ENCODE results near the gene TCHHL1. TPM values are rescaled to one million over a fixed set of nuclear protein-coding genes. Genes with fewer than 3 reads are reported as not detected.

The TCHHL1 gene
- not detected for polyA plus RNA-seq (ENCODE audit: insufficient read length in 4 of 4)

DNA sequence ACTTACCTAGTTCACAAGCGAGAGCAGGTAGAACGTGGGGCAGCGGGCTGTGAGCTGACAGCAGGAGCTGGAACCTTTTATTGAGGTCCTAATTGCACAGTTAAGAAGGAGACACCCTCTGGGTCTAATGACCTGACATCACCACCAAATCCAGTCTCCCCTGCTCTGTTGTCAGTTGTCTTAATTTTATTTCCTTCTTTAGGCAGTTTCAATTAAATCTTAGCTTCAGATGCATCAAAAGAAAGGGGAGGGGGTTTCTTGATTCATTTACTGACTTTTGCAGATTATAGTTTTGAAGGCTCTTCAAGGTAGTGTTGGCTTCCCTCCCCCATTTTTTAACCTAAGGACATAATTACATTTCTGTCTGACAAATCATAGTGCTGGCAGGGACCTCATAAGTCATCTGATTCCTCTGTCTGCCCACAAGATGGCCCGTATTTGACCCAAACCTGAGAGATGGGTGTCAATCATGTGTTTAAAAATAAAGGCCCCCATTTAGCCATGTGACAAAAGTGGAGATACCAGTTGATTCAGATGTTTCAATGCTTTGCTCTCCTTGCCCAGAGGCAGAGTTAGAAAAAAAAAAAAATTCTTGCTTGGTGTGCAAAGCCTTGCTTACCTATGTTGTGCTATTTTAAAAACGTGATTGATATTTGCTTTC is at the start of gene TCHHL1:
Gene TCHHL1, minus strand, starts transcription at position 51 of the 661 bp plus-strand sequence. CDS start 921 bp downstream, outside the sequence.
- no peak for DNase-seq (ENCODE audit: low read depth in 4 of 4, low spot score in 3 of 4)

DNA sequence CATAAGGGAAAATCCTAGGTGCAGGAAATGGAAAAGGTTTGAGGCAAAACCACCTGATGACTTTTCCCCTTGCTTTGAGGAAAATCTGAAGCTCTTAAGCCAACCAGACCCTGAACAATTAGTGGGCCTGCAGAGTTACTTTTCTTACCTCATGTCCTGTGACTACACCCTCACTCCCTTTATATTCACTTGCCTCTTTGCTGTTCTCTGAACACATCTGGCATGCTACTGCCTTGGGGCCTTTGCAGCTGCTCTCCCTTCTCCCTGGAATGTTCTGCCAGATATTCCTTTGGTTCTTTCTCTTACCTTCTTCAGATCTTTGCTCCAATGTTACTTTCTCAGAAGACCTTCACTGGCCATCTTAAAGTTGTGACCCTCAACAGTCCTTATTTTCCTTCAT is 48.4 kb upstream of the TCHHL1 start:
- DNase-seq (ENCODE audit: low read depth in 4 of 4, low spot score in 3 of 4) = no peak

DNA sequence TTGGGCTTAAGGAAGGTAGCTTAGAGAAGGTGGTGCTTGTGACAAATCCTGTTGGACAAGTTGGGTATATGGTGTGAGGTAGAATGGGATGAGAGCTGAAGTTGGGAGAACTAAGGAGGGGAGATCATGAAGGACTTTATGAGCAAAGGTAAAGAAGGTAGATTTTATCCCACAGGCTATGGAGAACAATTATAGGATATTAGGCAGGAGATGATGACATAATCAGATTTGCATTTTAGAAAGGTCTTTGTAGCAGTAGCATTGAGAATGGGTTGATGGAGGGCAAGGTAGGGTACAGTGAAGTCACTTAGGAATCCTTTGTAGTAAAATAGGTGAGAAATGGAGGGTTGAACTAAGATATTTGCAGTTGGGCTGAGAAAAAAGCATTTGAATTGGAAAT is 41.3 kb upstream of the TCHHL1 start:
- DNase-seq (ENCODE audit: low read depth in 4 of 4, low spot score in 3 of 4) = no peak

DNA sequence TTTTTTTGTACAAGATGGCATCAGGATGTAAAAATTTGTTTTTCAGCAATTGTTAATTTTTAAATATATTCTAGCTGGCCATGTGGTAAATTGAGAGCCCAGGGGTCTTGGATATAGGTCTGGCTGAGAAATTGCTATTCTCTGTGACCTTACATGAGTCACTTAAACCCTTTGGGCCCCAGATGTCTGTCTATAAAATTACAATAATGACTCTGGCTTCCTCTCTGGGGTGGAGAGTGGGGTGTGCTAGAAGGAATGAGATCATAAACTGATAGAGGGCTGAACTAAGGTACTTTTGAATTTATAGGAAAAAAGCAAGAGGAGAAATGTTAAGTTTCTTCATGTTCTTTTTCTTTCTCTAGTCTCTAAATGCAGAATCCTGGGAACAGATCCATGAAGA is 38.8 kb upstream of the TCHHL1 start:
- no peak for DNase-seq (ENCODE audit: low read depth in 4 of 4, low spot score in 3 of 4)

DNA sequence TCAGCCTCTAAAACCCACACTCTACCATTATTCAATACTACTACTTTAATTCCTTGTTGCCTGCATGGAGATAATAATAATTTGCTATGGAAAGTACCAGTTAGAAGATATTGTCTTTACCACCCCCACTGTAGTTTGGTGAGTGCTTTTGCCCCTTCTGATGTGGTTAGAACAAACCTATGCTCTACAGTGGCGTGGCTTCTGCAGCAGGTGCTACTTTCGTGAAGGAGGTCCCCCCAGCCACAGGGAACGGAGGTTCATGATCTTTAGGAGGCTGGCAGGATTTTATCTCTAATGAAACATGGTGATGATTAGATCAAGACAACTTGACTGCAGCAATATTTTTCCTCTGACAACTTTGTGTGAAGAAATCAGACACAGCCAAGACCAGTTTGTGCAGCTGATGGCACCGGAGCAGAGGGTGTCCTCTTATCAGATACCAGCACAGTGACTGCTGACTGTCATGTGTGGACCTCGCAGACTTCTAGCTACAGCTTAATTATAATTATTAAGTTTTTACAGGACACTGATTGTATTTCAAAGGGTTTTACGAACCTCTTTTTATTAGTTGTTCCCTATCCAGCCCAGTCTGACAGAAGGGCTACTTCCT is 37.1 kb upstream of the TCHHL1 start:
- DNase-seq (ENCODE audit: low read depth in 4 of 4, low spot score in 3 of 4) = no peak

DNA sequence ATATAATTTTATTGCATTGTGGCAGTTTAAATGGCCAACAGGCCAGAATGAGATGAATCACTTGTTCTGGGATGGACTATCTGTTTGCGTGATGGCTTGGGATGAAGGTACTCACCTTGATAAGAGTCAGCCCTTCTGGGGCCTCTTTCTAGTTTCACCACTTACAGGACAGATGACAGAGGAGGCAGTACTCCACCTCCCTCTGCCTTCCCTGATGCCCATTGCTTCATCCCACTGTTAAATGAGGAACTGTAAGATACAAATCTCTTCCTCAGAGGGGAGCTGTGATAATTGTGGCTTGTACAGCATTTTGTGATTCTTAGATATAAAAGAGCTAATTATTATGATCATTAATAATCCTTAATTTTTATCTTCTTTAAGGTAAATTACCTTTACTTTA is 30.1 kb upstream of the TCHHL1 start:
- no peak for DNase-seq (ENCODE audit: low read depth in 4 of 4, low spot score in 3 of 4)

DNA sequence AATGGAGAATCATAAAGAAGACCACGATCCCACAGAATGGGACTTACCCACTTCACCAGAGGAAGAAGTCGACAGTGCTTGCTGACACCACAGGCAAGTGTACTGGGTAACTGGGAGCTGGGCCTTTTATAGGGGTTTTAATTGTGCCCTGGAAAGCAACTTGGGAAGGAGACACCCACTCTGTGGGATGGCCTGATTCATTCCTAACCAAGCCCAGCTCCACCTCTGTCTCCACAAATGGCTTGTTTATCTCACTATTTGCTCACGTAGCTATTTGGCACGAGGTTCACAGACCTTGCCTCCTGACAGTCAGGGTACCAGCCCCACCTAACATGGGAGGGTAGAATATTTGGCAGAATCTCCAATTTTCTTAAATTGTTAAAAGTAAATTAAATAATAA is 26.5 kb upstream of the TCHHL1 start, which contains the start of gene TCHH:
Gene TCHH, minus strand, starts transcription at position 101 of the 400 bp plus-strand sequence. CDS start 1,364 bp downstream, outside the sequence.
- DNase-seq (ENCODE audit: low read depth in 4 of 4, low spot score in 3 of 4) = no peak

DNA sequence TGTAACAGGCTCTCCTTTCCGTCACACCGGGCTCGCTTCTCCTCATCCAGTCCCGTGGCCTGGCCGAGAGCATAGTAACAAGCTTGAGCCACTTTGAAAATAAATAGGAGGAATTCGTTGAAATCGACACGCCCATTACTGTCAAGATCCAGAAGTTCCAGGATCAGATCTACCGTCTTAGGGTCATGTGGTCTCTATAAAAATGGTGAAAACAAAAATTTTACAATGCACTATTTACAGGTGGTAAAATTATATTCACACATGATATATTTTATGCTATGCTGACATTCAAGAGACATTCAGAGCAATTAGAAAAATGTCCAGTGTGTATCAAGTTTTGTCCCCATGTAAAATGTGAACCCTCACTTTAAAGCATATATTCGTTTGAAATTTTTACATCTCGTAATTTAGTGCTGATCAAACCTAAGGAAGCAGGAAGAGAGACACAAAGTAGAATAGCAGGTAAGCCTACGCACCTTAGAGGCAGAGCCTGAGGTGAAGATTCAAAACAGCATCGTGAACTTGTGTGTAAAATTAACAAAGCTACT is 24.1 kb upstream of the TCHHL1 start:
- DNase-seq (ENCODE audit: low read depth in 4 of 4, low spot score in 3 of 4) = no peak

DNA sequence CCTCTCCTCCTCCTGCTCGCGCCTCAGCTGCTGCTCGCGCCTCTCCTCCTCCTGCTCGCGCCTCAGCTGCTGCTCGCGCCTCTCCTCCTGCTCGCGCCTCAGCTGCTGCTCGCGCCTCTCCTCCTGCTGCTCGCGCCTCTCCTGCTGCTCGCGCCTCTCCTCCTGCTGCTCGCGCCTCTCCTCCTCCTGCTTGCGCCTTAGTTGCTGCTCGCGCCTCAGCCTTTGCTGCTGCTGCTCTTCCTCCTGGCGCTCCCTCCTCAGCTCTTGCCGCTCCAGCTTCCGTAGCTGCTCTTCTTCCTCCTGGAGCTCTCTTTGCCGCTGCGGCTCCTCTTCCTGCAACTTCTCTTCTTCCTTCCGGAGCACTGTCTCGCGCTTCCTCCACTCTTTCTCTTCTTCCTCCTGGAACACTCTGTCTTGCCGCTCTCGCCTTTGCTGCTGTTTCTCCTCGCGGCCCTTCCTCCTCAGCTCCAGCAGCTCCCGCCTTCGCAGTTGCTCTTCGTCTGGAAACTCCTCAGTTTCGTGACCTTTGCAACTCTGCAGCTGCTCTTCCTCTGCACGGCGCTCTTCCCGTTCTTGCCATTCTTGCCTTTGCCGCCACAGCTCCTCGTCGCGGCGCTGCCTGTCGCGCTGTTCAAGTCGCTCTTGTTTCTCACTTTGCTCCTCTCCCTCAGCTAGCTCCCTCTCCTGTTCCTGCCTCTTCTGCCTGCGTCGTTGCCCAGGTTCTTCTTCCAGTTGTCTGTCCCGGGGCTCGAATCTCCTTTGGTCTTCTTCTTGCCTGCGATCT is 23.4 kb upstream of the TCHHL1 start:
- no peak for DNase-seq (ENCODE audit: low read depth in 4 of 4, low spot score in 3 of 4)

DNA sequence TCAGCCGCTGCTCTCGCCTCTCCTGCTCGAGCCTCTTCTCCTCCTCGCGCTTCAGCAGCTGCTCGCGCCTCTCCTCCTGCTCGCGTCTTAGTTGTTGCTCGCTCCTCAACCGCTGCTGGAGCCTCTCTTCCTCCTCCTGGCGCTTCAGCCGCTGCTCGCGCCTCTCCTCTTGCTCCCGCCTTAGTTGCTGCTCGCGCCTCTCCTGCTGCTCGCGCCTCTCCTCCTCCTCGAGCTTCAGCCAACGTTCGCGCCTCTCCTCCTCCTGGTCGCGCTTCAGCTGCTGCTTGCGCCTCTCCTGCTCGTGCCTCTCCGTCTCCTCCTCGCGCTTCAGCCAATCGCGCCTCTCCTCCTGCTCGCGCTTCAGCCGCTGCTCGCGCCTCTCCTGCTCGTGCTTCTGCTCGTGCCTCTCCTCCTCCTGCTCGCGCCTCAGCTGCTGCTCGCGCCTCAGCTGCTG is 22.7 kb upstream of the TCHHL1 start:
- no peak for DNase-seq (ENCODE audit: low read depth in 4 of 4, low spot score in 3 of 4)

DNA sequence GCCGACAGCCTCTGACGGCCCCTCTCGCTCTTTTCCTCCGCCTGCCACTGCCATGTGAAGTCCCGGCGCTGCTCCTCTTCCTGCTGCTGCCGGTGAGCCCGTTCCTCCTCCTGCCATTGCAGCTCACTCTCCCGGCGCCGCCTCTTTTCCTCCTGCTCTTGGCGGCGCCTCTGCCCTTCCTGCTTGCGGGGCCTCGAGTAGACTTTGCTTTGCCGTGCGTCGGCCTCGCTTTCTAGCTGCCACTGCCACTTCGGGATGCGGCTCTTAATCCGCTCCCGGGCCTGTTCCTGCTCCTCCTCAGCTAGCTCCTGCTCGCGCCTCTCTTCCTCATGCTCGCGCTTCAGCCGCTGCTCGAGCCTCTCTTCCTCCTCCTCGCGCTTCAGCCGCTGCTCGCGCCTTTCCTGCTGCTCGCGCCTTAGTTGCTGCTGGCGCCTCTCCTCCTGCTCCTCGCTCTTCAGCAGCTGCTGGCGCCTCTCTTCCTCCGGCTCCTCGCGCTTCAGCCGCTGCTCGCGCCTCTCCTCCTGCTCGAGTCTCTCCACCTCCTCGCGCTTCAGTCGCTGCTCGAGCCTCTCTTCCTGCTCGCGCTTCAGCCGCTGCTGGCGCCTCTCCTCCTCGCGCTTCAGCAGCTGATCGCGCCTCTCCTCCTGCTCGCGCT is 22.1 kb upstream of the TCHHL1 start:
- no peak for DNase-seq (ENCODE audit: low read depth in 4 of 4, low spot score in 3 of 4)

DNA sequence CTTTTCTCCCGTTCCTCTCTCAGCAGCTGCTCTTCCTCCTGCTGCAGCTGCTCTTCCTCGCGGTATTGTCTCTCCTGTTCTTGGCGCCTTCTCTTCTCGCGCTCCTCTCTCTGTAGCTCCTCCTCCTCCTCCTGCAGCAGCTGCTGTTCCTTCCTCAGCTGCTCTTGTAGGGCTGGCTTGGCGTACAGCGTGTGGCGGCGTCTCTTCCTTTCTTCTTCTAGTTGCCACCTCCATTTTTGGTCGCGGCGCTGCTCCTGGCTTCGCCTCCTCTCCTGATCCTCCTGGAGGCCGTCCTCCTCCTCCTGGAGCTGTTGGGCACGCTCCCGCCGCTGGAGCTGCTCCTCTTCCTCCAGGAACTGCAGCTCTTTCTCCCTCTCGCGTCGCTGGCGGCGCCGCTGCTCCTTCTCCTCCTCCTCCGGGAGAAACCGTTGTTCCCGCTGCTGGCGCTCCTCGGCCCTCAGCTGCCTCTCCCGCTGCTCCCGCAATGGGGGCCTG is 21.5 kb upstream of the TCHHL1 start:
- no peak for DNase-seq (ENCODE audit: low read depth in 4 of 4, low spot score in 3 of 4)

DNA sequence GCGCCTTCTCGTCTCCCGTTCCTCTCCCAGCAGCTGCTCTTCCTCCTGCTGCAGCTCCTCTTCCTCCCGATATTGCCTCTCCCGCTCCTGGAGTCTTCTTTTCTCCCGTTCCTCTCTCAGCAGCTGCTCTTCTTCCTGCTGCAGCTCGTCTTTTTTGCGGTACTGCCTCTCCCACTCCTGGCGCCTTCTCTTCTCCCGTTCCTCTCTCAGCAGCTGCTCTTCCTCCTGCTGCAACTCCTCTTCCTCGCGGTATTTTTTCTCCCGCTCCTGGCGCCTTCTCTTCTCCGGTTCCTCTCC is 21.1 kb upstream of the TCHHL1 start:
- no peak for DNase-seq (ENCODE audit: low read depth in 4 of 4, low spot score in 3 of 4)

DNA sequence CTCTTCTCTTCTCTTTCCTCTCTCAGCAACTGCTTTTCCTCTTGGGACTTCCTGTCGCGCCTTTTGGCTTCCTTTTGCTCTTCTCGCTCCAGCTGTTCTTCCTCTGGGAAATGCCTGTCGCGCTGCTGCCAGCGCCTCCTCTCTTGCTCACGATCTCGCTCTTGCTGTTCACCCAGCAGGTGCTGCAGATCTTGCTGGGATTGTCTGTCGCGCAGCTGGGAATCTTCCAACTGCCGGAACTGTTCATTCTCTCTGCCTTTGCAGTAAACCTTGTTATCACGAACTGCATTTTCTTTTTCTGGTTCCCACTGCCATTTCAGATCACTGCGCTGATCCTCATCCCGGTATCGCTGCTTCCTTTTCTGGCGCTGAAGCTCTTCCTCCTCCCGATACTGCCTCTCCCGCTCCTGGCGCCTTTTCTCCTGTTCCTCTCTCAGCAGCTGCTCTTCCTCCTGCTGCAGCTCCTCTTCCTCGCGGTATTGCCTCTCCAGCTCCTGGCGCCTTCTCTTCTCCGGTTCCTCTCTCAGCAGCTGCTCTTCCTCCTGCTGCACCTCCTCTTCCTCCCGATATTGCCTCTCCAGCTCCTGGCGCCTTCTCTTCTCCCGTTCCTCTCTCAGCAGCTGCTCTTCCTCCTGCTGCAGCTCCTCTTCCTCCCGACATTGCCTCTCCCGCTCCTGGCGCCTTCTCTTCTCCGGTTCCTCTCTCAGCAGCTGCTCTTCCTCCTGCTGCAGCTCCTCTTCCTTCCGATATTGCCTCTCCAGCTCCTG is 20.6 kb upstream of the TCHHL1 start:
- DNase-seq (ENCODE audit: low read depth in 4 of 4, low spot score in 3 of 4) = no peak

DNA sequence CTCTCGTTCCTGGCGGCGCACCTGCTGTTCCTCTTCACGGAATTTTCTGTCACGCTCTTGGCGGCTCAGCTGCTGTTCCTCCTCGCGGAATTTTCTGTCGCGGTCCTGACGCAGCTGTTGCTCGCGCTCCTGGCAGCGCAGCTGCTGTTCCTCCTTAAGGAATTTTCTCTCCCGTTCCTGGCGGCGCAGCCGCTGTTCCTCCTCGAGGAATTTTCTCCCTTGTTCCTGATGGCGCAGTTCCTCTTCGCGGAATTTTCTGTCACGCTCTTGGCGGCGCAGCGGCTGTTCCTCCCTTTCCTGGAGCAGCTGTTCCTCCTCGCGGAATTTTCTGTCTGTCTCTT is 20.0 kb upstream of the TCHHL1 start:
- DNase-seq (ENCODE audit: low read depth in 4 of 4, low spot score in 3 of 4) = no peak

DNA sequence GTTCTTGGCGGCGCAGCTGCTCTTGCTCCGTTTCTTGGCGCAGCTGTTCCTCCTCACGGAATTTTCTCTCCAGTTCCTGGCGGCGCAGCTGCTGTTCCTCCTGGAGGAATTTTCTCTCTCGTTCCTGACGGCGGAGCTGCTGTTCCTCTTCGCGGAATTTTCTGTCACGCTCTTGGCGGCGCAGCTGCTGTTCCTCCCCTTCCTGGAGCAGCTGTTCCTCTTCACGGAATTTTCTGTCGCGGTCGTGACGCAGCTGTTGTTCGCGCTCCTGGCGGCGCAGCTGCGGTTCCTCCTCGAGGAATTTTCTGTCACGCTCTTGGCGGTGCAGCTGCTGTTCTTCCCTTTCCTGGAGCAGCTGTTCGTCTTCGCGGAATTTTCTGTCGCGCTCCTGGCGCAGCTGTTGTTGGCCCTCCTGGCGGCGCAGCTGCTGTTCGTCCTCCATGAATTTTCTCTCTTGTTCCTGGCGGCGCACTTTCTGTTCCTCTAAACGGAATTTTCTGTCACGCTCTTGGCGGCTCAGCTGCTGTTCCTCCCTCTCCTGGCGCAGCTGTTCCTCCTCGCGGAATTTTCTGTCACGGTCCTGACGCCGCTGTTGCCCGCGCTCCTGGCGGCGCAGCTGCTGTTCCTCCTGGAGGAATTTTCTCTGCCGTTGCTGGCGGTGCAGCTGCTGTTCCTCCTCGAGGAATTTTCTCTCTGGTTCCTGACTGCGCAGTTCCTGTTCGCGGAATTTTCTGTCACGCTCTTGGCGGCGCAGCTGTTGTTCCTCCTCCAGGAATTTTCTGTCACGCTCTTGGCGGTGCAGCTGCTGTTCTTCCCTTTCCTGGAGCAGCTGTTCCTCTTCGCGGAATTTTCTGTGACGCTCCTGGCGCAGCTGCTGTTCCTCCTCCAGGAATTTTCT is 19.4 kb upstream of the TCHHL1 start:
- no peak for DNase-seq (ENCODE audit: low read depth in 4 of 4, low spot score in 3 of 4)

DNA sequence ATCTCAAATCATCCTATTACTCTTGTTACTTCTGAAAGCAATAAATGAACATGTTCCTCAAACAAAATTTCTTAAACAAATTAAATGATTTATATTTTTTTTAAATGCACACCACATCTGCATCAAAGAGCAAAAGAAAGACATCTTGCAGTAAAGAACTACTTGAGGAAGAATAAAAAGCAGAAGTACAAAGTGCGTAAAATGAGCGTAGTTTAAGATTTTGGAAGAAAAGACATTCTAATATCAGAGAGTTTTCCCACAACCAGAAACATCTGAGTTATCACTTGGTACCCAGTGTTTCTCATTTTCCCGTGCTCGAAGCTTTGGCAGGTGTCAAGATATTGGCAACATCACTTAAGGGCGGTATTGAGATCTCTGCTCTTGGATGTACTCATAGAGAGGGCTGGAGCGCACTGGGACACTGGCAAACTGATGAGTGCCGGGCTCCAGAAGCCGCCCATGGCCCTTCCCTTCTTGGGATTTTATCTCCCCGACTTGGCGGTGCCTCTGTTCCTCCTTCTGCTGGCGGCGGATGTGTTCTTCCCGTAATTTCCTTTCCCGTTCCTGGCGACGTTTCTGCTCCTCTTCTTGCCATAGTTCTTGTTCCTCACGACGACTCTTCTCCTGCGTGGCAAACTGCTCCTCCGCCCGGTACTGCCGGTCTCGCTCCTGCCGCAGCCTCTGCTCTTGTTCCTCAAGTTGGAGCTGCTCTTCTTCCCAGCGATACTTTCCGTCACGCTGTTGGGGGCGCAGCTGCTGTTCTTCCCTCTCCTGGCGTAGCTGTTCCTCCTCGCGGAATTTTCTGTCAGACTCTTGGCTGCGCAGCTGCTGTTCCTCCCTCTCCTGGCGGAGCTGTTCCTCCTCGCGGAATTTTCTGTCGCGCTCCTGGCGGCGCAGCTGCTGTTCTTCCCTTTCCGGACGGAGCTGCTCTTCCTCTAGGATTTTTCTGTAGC is 18.4 kb upstream of the TCHHL1 start:
- no peak for DNase-seq (ENCODE audit: low read depth in 4 of 4, low spot score in 3 of 4)

DNA sequence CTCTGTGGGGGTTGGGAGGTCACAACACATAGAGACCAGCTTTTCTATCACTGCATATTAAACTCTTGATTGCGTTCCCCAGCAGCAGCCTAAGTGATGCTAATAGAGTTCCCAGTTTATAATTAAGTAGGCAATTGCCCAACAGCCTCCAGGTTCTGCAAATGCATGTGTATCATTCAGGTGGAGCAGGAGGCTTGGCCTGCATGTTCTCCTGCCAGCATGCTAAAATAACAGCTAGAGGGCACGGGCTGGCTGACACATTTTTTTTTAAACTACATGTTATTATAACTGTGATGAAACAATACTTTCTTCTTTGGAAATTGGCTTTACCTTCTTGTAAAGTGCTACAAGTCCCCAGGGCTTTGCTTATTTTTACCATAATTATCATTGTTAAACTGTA is 16.0 kb upstream of the TCHHL1 start:
- no peak for DNase-seq (ENCODE audit: low read depth in 4 of 4, low spot score in 3 of 4)

All from right renal pelvis (tissue), 4 donors.